ENCODE measurements around the gene CERS3.

Gene CERS3

DNA sequence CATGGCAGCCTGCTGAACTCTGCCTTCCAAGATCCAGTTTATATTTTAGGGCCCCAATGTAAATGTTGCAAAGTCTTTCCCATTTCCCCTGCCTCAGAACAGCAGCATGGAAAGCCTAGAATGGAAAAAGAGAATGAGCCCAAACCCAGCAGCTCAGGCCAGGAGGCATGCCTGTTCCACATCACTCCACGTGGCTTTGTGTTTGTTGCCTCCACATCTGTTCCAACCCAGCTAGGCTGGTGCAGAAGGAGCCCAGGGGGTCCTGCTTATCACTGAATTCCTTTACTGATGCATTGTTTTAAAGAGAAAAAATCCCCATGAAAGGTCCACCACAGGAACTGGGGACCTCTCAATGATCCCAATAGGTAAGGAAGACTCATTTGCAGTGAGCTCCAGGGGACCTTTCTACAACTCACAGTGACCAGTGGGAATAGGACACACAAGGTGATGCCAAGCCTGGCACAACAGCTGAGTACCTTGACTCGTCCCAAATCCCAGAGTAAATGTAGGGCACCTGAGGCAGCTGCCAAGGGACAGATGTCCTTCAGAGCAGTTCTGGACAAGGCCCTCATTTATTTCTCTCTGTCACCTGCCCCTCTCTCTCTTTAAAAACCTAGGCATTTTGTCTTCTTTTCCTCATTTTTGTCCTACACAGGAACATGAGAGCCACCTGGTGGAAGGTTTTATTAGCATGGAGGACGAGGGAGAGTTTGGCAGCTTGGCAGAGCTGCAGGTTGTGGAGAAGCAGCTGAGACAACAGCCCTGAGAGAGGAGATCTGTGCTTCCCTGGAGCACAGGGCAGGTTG, 145.2 kb downstream of the CERS3 start:
- DNase-seq (ENCODE audit: low read depth) = no peak

DNA sequence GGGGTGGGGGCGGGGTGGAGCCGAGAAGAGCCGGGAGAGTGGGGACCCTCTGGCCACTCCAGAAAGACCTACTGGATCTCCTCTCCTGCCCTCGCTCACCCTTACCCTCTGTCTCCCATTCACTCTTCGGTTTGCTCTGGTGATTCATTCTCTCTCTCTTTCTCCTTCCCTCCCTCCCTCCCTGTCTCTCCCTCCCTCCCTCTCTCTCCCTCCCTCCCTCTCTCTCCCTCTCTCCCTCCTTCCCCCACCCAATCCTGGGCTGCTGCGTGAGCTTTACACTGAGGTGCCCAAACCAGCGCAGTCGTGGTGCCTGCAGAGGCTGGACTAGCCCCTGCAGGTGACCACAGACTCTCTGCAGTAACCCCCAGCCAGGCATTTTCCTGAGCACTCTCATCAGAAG, 154.8 kb downstream of the CERS3 start:
- DNase-seq (ENCODE audit: low read depth) = no peak

DNA sequence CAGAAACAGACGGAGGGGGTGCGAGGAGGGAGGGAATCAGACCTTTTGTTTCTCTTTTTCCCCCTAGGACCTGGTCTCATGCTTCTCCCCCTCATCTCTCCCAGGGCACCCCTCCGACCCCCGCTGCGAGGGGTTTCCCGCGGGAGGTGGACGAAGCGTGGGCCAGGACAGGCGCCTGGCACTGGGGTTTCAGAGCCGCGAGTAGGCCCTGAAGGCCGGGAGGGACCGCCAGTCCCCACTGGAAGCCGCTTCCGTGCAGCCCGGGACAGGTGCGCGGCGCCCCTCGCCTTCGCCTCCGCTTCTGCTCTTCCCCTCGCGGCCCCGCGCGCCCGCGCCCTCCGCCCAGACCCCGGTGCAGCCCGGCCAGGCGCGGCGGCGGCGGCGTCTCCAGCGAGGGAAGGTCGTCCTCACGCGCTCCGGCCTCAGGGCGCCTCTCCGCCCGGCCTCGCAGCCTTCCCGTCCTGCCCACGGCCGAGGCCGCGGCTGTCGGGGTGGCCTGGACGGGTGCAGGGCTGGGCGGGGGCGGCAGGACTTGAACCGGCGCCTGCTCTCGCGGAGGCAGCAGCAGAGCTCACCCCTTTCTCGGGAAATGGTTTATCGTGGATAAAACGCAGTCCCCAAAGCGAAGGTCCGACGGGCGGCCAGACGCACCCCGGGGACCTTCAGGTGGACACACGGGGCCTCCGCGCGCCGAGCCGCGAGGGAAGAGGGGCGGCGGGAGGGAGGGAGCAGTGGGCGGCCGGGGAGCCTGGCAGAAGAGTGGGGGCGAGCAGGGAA, 155.4 kb downstream of the CERS3 start:
- no peak for DNase-seq (ENCODE audit: low read depth)

DNA sequence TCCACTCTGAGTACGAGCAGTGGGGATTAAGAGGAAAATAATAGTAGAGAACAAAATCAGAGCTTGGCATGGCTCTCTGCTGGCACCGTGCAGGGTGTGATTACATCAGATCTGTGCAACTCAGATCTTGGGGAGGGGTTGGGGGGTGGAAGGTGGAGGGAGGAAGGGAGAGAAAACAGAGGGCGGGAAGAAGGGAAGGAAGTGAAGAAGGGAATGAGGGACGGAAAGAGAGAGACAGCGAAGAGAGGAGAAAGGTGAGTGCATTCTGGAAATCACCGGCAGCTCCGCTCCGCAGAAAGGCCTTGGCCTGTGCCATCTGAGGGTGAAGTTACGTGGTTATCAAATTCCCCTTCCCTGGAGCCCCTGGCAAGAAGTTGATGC, 156.0 kb downstream of the CERS3 start:
- no peak for DNase-seq (ENCODE audit: low read depth)

DNA sequence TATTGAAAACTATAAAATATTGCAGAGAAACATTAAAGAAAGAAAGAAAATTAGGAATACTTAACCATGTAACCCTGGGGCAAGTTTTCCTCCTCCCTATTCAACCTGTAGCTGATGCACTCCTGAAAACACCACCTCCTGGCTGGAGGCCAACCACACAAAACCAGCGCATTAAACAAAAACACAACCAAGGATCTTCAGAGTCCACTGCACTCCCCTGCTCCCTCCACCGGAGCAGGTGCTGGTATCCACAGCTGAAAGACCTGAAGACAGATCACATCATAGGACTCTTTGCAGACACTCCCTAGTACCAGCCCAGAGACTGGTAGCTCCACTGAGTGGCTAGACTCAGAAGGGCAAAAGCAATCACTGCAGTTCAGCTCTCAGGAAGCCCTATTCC, 173.4 kb downstream of the CERS3 start:
- DNase-seq (ENCODE audit: low read depth) = no peak

DNA sequence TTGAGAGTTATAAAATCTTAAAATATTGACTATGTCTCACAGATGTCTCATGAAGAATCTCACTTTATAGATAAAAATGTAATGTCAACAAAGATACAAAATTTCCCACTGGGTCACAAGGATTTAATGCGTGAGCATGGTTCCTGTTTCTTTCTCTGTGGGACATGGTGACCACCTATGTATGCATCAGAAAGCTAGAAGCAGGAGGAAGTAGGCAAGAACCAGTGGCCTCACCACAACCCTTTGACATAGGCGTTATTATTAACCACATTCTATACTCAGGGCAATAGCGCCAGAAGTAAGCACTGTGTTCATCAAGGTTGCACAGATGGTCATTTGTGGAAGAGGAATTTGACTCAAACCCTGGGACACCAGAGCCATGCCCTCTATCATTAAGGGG, 175.3 kb downstream of the CERS3 start:
- DNase-seq (ENCODE audit: low read depth) = no peak

DNA sequence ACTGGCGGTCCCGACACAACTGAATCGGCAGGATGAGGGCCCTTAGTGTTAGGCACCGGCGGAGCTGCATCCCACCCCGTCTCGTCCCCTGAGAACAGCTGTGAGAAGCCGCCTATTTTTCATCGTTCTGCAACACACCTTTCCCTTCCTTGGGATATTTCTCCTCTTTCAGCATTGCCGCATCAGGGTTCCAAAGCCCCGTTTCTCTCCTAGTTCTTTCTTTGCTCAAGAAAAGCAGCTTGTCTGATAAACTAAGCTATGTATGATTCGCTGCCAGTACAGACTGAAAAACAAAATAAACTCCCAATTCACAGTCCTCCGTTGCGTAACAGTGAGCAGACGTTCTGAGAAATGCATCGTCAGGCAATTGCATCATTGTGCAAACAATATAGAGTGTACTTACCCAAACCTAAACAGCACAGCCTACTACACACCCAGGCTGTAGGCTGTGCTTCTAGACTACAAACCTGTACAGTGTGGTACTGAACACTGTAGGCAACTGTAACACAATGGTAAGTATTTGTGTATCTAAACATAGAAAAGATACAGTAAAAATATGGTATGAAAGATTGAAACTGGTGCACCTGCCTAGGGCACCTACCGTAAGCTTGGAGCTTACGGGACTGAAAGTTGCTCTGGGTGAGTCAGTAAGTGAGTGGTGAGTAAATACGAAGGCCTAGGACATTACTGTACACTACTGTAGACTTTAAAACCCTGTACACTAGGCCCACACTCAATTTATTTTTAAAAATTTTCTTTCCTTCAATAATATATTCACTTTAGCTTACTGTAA, 178.1 kb downstream of the CERS3 start:
- DNase-seq (ENCODE audit: low read depth) = peak; percentile 84
